GM18873 (cell line): ENCODE results near the gene CTRB1.

Source experiments
- ATAC-seq: cut with Tn5 transposase; IDR thresholded peaks from one replicate; pipeline ENCODE4 v1.9.1; 2021; ENCODE audit warnings: mild to moderate bottlenecking, moderate library complexity, moderate number of reproducible peaks; ENCODE audit not compliant: unreplicated experiment, low FRiP score

The CTRB1 gene

GRCh38 chr16:75251280-75252048 lies 32.7 kb downstream of the CTRB1 start, which contains the start of gene BCAR1:
TSS of gene BCAR1 (minus strand) at chr16:75251624. CDS start at chr16:75251482, 142 bp downstream.
- ATAC-seq, result no peak

- no peak for ATAC-seq
These were observed 33.5 kb downstream of the CTRB1 start for GRCh38 chr16:75252049-75252864.

- no peak for ATAC-seq
These were observed 34.4 kb downstream of the CTRB1 start for GRCh38 chr16:75252946-75253911.

- ATAC-seq, result no peak
These were observed 35.6 kb downstream of the CTRB1 start for GRCh38 chr16:75254359-75254837.

GRCh38 chr16:75256059-75256571 lies 37.3 kb downstream of the CTRB1 start:
- no peak for ATAC-seq

- ATAC-seq, result no peak
These were observed 38.0 kb downstream of the CTRB1 start for GRCh38 chr16:75256696-75257343.

- no peak for ATAC-seq
These were observed 39.4 kb downstream of the CTRB1 start for GRCh38 chr16:75257886-75258806.

GRCh38 chr16:75258807-75259141 lies 40.0 kb downstream of the CTRB1 start:
- no peak for ATAC-seq

GRCh38 chr16:75260851-75261589 lies 42.2 kb downstream of the CTRB1 start:
- ATAC-seq, result no peak

- ATAC-seq, result no peak
These were observed 42.8 kb downstream of the CTRB1 start for GRCh38 chr16:75261590-75262078.

GRCh38 chr16:75262104-75262799 lies 43.5 kb downstream of the CTRB1 start:
- no peak for ATAC-seq

- ATAC-seq, result no peak
These were observed 44.0 kb downstream of the CTRB1 start for GRCh38 chr16:75262800-75263127.

- no peak for ATAC-seq
These were observed 44.6 kb downstream of the CTRB1 start for GRCh38 chr16:75263291-75263962.

GRCh38 chr16:75263963-75264445 lies 45.2 kb downstream of the CTRB1 start:
- ATAC-seq, result no peak

GRCh38 chr16:75264457-75264998 lies 45.7 kb downstream of the CTRB1 start:
- no peak for ATAC-seq
